Endothelial cell of umbilical vein (primary cell): ENCODE results near the gene SMARCC2. TPM values are rescaled to one million over a fixed set of nuclear protein-coding genes. Genes with fewer than 3 reads are reported as not detected.

Experiments used
- BruUV-seq: library from RNA; stranded (reverse); fragments of 400-500 nt; replicated peaks from 2 replicates; lab custom pipeline; 2021; lab: Mats Ljungman, UMichigan
- CTCF ChIA-PET: fragments of 300-600, 350-600 bp; sonication (Branson Sonifier 250); formaldehyde crosslinking; loops from one replicate; lab custom pipeline; 2021; ENCODE audit warnings: antibody characterized with exemption, inconsistent platforms; lab: Charles Lee
- POLR2A ChIA-PET: fragments of 300-600, 350-600 bp; sonication (Branson Sonifier 250); formaldehyde crosslinking; loops from one replicate; lab custom pipeline; 2021; ENCODE audit warnings: antibody characterized with exemption, inconsistent platforms; lab: Charles Lee
- DNase-seq: peaks from one replicate; pipeline ENCODE4 v3.0.0-alpha.2; 2011; ENCODE audit warnings: low read depth, low spot score
- FAIRE-seq: peaks from 2 replicates; lab custom pipeline; 2011; peaks lifted over from hg19 to GRCh38; lab: Jason Lieb, UNC
- H2AFZ ChIP-seq: 2 replicates; pipeline ENCODE4 v1.6.0; 2012; ENCODE audit warnings: low read depth, low read length, control low read depth, inconsistent platforms
- H3K27ac ChIP-seq: 2 replicates; pipeline ENCODE4 v1.5.1; 2011; ENCODE audit warnings: low read depth, mild to moderate bottlenecking, control low read depth, low read length, moderate library complexity; ENCODE audit not compliant: insufficient read depth
- H3K27me3 ChIP-seq, 2 experiments: 2 replicates each; pipeline versions ENCODE4 v1.6.0 to v1.6.1; 2011; ENCODE audit warnings: low read length in 2 of 2, mixed read lengths in 1 of 2; ENCODE audit not compliant: control insufficient read depth in 2 of 2, insufficient read depth in 2 of 2
- H3K36me3 ChIP-seq, 2 experiments: 2 replicates in 1 of 2; 3 replicates in 1 of 2; pipeline ENCODE4 v1.5.1; 2011; ENCODE audit warnings: low read length in 2 of 2, mild to moderate bottlenecking in 1 of 2, moderate library complexity in 1 of 2; ENCODE audit not compliant: control insufficient read depth in 2 of 2, insufficient read depth in 2 of 2; ENCODE audit errors: extremely low read depth in 1 of 2
- H3K4me1 ChIP-seq: 3 replicates; pipeline ENCODE4 v1.5.1; 2011; ENCODE audit warnings: mild to moderate bottlenecking, low read length; ENCODE audit not compliant: control insufficient read depth, insufficient read depth; ENCODE audit errors: extremely low read depth
- H3K4me2 ChIP-seq: 2 replicates; pipeline ENCODE4 v1.6.1; 2011; ENCODE audit warnings: low read length, control low read depth, mixed read lengths; ENCODE audit not compliant: insufficient read depth
- H3K4me3 ChIP-seq, 3 experiments: fragments of 200-600 bp in 1 of 3; sonication (generic), shearing (Covaris generic) in 1 of 3; replicated peaks in 1 of 3; 2 replicates each; pipeline ENCODE4 v1.5.1; 2011 to 2016; ENCODE audit warnings: control low read depth in 3 of 3, low read length in 3 of 3, mild to moderate bottlenecking in 2 of 3, inconsistent platforms in 1 of 3, low read depth in 1 of 3, moderate library complexity in 1 of 3; ENCODE audit not compliant: insufficient read depth in 1 of 3
- H3K79me2 ChIP-seq: 2 replicates; pipeline ENCODE4 v1.6.0; 2012; ENCODE audit warnings: low read length, inconsistent platforms; ENCODE audit not compliant: control insufficient read depth, insufficient read depth
- H3K9ac ChIP-seq: replicated peaks from 2 replicates; pipeline ENCODE3; 2011; ENCODE audit warnings: low read length, control low read depth; ENCODE audit not compliant: insufficient read depth; ENCODE audit errors: extremely low read depth
- H3K9me1 ChIP-seq: replicated peaks from 3 replicates; pipeline ENCODE4 v1.6.0; 2011; ENCODE audit warnings: mild to moderate bottlenecking, low read length; ENCODE audit not compliant: control insufficient read depth, insufficient read depth; ENCODE audit errors: extremely low read depth
- H3K9me3 ChIP-seq: replicated peaks from 2 replicates; pipeline ENCODE4 v1.5.1; 2012; ENCODE audit warnings: low read length, inconsistent platforms; ENCODE audit not compliant: control insufficient read depth, insufficient read depth
- H4K20me1 ChIP-seq: replicated peaks from 2 replicates; pipeline ENCODE3; 2011; ENCODE audit warnings: mild to moderate bottlenecking, low read length; ENCODE audit not compliant: control insufficient read depth, insufficient read depth; ENCODE audit errors: extremely low read depth
- CTCF ChIP-seq, 2 donors: IDR thresholded peaks; 1 replicate in 1 of 2; 2 replicates in 1 of 2; pipeline ENCODE4 v1.5.1; 2011; ENCODE audit warnings: low read length in 2 of 2, mild to moderate bottlenecking in 2 of 2, moderate library complexity in 2 of 2, control low read depth in 1 of 2, inconsistent platforms in 1 of 2, low read depth in 1 of 2; ENCODE audit not compliant: insufficient read depth in 1 of 2; ENCODE audit errors: extremely low read depth in 1 of 2
- MYC ChIP-seq: IDR thresholded peaks from one replicate; pipeline ENCODE4 v1.6.1; 2011; ENCODE audit warnings: mild to moderate bottlenecking, low read depth, low read length
- POLR2AphosphoS5 ChIP-seq: IDR thresholded peaks from 2 replicates; pipeline ENCODE4 v1.6.1; 2012; ENCODE audit warnings: low read depth, mild to moderate bottlenecking, control low read depth, low read length, moderate library complexity; ENCODE audit not compliant: insufficient read depth
- dilution Hi-C: fragments of 300-500 bp; cut with MboI; formaldehyde crosslinking; loops from one replicate; pipeline ENCODE4 v1.15.0; 2019; ENCODE audit warnings: low sequenced_read_pairs; ENCODE audit not compliant: extremely low pct_ligation_motif_present
- intact Hi-C: fragments of 100-400 bp; cut with micrococcal nuclease; formaldehyde crosslinking; loops from one replicate; pipeline ENCODE4 v1.10.0; 2022
- polyA plus RNA-seq, 4 experiments: library from polyadenylated mRNA; depleted of rRNA in 3 of 4; stranded (reverse) in 3 of 4; unstranded in 1 of 4; fragments of >200 nt; gene quantifications; 2 replicates each; pipeline versions ENCODE4 v1.2.1 to v1.2.3, GENCODE V29; 2011 to 2012; ENCODE audit warnings: missing spikeins in 1 of 4
- total RNA-seq: library from RNA; stranded (reverse); gene quantifications from 2 replicates; pipeline ENCODE4 v1.2.3, GENCODE V29; 2021

Gene SMARCC2
- total and polyA plus RNA-seq, 2 donors (not counting 3 experiments of a cell fraction or from before 2014, with no cell fraction given): 51.9 to 121 TPM

GRCh38 chr12:56164345-56164729, 24.9 kb downstream of the SMARCC2 start:
- BruUV-seq: no TSS peak
- H3K9ac ChIP-seq: no peak overlapping the region
- no peaks in the 10 kb centered on the region for H3K9me3 ChIP-seq
- DNase-seq (no peak), FAIRE-seq (no peak)
- no peak overlapping the region for H2AFZ ChIP-seq
- no peak overlapping the region for H3K27ac ChIP-seq
- H3K4me2 ChIP-seq: no peak overlapping the region
- H3K79me2 ChIP-seq: peaks cover 21% of the 10 kb centered on the region
- peaks cover 24 to 49% of the 10 kb centered on the region in 2 experiments for H3K36me3 ChIP-seq
- H3K9me1 ChIP-seq: no peaks in the 10 kb centered on the region
- intact Hi-C loops (no loop called here), dilution Hi-C loops (no loop called here)
- no peak for TF ChIP-seq MYC
- no peak for TF ChIP-seq CTCF (IDR thresholded peaks at IDR 0.05; ENCODE audit: extremely low read depth in 1 of 2, insufficient read depth in 1 of 2, low read depth in 1 of 2, low read length in 2 of 2)
- peak; percentile 5 for TF ChIP-seq POLR2AphosphoS5
- no peaks in the 10 kb centered on the region for H3K27me3 ChIP-seq
- H3K4me1 ChIP-seq: peaks cover 19% of the 10 kb centered on the region
- POLR2A ChIA-PET: interaction anchor here (1.5 to 3.9 kb wide), 2 partner anchors 36 to 37 kb away, joined by 4 to 23 read pairs; partner anchors contain the start of gene ESYT1
- H3K4me3 ChIP-seq: no peak overlapping the region
- CTCF ChIA-PET: interaction anchor here (1.4 kb wide), 1 partner anchor 25 kb away, joined by 4 read pairs; the partner anchor contains the start of gene SMARCC2
- H4K20me1 ChIP-seq: no peaks in the 10 kb centered on the region
